Loucy (cell line): ENCODE data around the gene SHISA6.

Experiments used
- H2AFZ ChIP-seq: fragments of 200-600 bp; sonication (generic); 2 replicates; pipeline ENCODE4 v1.6.0; 2016; ENCODE audit warnings: antibody characterized with exemption, mild to moderate bottlenecking, low read length, moderate library complexity
- H3F3A ChIP-seq: fragments of 200-600 bp; 2 replicates; pipeline ENCODE4 v1.6.0; 2016; ENCODE audit warnings: antibody characterized with exemption, low read depth, mild to moderate bottlenecking
- H3K27me3 ChIP-seq: fragments of 200-600 bp; sonication (generic); 2 replicates; pipeline ENCODE4 v1.6.1; 2014; ENCODE audit warnings: low read length, mild to moderate bottlenecking; ENCODE audit not compliant: insufficient read depth, poor library complexity, severe bottlenecking
- H3K36me3 ChIP-seq: fragments of 200-600 bp; sonication (generic); 2 replicates; pipeline ENCODE4 v1.6.1; 2016; ENCODE audit warnings: low read length; ENCODE audit not compliant: insufficient read depth
- H3K4me1 ChIP-seq: fragments of 200-600 bp; sonication (generic); 2 replicates; pipeline ENCODE4 v1.5.1; 2014; ENCODE audit warnings: low read length, mild to moderate bottlenecking; ENCODE audit not compliant: insufficient read depth, poor library complexity, severe bottlenecking
- H3K4me2 ChIP-seq: fragments of 200-600 bp; sonication (generic); 2 replicates; pipeline ENCODE4 v1.6.0; 2014; ENCODE audit warnings: antibody characterized with exemption, low read length, low read depth, mild to moderate bottlenecking; ENCODE audit not compliant: poor library complexity, severe bottlenecking
- H3K4me3 ChIP-seq: fragments of 200-600 bp; sonication (generic); 2 replicates; pipeline ENCODE4 v1.5.1; 2014; ENCODE audit warnings: low read length, mild to moderate bottlenecking, mixed read lengths; ENCODE audit not compliant: poor library complexity, severe bottlenecking
- H3K79me2 ChIP-seq: fragments of 200-600 bp; sonication (generic); 2 replicates; pipeline ENCODE4 v1.6.1; 2014; ENCODE audit warnings: low read length; ENCODE audit not compliant: insufficient read depth
- H3K9ac ChIP-seq: fragments of 200-600 bp; sonication (generic); 2 replicates; pipeline ENCODE4 v1.6.0; 2014; ENCODE audit warnings: mild to moderate bottlenecking, low read depth, low read length, moderate library complexity; ENCODE audit not compliant: poor library complexity, severe bottlenecking
- H3K9me2 ChIP-seq: fragments of 200-600 bp; sonication (generic); replicated peaks from 2 replicates; pipeline ENCODE4 v1.6.1; 2016; ENCODE audit warnings: low read depth, low read length, mixed read lengths
- H3K9me3 ChIP-seq: fragments of 200-600 bp; sonication (generic); 2 replicates; pipeline ENCODE4 v1.6.1; 2014; ENCODE audit warnings: mild to moderate bottlenecking, antibody characterized with exemption, low read length, low read depth; ENCODE audit not compliant: insufficient read depth
- H4K20me1 ChIP-seq: fragments of 200-600 bp; sonication (generic); 2 replicates; pipeline ENCODE4 v1.6.0; 2014; ENCODE audit warnings: antibody characterized with exemption, low read length, mild to moderate bottlenecking; ENCODE audit not compliant: insufficient read depth, poor library complexity, severe bottlenecking
- CTCF ChIP-seq: fragments of 200-600 bp; sonication (generic); conservative IDR thresholded peaks from 2 replicates; pipeline ENCODE4 v1.5.1; 2014; ENCODE audit warnings: mild to moderate bottlenecking, antibody characterized with exemption, low read length
- EZH2phosphoT487 ChIP-seq: fragments of 200-600 bp; IDR thresholded peaks from 2 replicates; pipeline ENCODE4 v1.6.1; 2018; ENCODE audit warnings: antibody characterized with exemption, mild to moderate bottlenecking, moderate library complexity, borderline replicate concordance

Gene SHISA6

DNA sequence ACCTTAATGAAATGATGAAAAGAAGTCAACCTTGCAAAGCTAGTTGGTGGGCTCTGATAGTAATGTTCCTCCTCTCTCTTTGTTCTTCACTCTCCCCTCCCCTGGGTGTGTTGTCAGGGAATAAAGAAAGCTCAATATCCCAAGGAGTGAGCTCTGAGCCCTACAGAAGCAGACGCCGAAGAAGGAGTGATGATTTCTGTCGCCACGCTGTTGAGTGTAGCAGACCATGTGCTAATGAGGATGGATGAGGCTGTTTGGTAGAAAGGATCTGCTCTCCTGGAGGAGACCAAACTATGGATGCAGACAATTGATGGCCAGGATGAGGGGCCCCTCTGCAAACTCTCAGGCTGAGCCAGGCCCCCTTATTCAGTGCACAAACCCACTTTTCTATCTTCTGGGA lies 217.3 kb downstream of the SHISA6 start:
- no peak overlapping the region for H2AFZ ChIP-seq

DNA sequence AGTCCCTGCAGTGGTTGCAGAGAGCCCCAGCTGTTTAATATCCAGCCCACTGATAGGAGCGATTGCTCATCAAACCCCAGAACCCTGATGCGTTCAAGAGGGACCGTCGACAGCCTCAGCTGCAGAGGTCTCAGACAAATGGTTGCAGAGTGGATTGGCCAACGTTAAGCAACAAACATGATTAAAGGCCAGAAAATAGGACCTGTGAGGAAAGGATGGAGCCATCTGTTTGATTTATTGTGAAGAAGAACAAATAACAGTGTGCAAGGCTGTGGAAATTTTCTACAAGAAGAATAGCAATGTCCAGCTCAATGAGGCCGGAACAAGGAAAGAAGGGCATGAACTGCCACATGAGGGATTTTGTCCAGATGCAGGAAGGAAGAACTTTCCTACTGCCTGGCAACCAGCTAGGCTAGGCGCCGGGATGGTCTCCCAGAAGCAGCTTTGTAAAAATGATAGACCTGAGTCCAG lies 218.9 kb downstream of the SHISA6 start:
- no peaks in the 10 kb centered on the region for H3K36me3 ChIP-seq
- H3K4me2 ChIP-seq, result no peak overlapping the region
- H3K9me2 ChIP-seq, result no peaks in the 10 kb centered on the region
- TF ChIP-seq EZH2phosphoT487, result no peak
- TF ChIP-seq CTCF, result no peak
- H3F3A ChIP-seq, result no peaks in the 10 kb centered on the region
- H3K4me1 ChIP-seq, result no peaks in the 10 kb centered on the region
- H3K9ac ChIP-seq, result no peak overlapping the region
- no peaks in the 10 kb centered on the region for H4K20me1 ChIP-seq
- no peaks in the 10 kb centered on the region for H3K79me2 ChIP-seq
- no peaks in the 10 kb centered on the region for H3K27me3 ChIP-seq
- H3K4me3 ChIP-seq, result no peak overlapping the region
- no peak overlapping the region for H2AFZ ChIP-seq
- H3K9me3 ChIP-seq, result no peaks in the 10 kb centered on the region; the same call in 1 of the 2 replicates

More for the DNA sequence above, 217.3 kb downstream of the SHISA6 start:
- no peak overlapping the region for H3K9ac ChIP-seq
- no peaks in the 10 kb centered on the region for H3F3A ChIP-seq
- no peaks in the 10 kb centered on the region for H3K79me2 ChIP-seq
- no peaks in the 10 kb centered on the region for H3K9me2 ChIP-seq
- H3K36me3 ChIP-seq, result no peaks in the 10 kb centered on the region
- H3K4me3 ChIP-seq, result no peak overlapping the region
- TF ChIP-seq CTCF (no peak), EZH2phosphoT487 (no peak)
- no peak overlapping the region for H3K4me2 ChIP-seq
- H3K9me3 ChIP-seq, result no peaks in the 10 kb centered on the region; the same call in 1 of the 2 replicates
- no peaks in the 10 kb centered on the region for H3K27me3 ChIP-seq
- no peaks in the 10 kb centered on the region for H3K4me1 ChIP-seq
- no peaks in the 10 kb centered on the region for H4K20me1 ChIP-seq

GRCh38 chr17:11461993-11462548 lies 221.1 kb downstream of the SHISA6 start:
- Histone ChIP-seq H3F3A (no peaks in the 10 kb centered on the region), H3K79me2 (no peaks in the 10 kb centered on the region), H4K20me1 (no peaks in the 10 kb centered on the region), H3K4me3 (no peak overlapping the region), H3K9me2 (no peaks in the 10 kb centered on the region), H3K36me3 (no peaks in the 10 kb centered on the region), H3K4me1 (no peaks in the 10 kb centered on the region), H3K9ac (no peak overlapping the region), H3K27me3 (no peaks in the 10 kb centered on the region), H3K4me2 (no peak overlapping the region), H2AFZ (no peak overlapping the region), H3K9me3 (no peaks in the 10 kb centered on the region; the same call in 1 of the 2 replicates)
- TF ChIP-seq EZH2phosphoT487 (no peak), CTCF (no peak)
